ENCODE measurements around the gene PLEKHH1. TPM values are rescaled to one million over a fixed set of nuclear protein-coding genes. Genes with fewer than 3 reads are reported as not detected.

The PLEKHH1 gene
- total RNA-seq, 1 donor from 2014 or later = 3.7 TPM

DNA sequence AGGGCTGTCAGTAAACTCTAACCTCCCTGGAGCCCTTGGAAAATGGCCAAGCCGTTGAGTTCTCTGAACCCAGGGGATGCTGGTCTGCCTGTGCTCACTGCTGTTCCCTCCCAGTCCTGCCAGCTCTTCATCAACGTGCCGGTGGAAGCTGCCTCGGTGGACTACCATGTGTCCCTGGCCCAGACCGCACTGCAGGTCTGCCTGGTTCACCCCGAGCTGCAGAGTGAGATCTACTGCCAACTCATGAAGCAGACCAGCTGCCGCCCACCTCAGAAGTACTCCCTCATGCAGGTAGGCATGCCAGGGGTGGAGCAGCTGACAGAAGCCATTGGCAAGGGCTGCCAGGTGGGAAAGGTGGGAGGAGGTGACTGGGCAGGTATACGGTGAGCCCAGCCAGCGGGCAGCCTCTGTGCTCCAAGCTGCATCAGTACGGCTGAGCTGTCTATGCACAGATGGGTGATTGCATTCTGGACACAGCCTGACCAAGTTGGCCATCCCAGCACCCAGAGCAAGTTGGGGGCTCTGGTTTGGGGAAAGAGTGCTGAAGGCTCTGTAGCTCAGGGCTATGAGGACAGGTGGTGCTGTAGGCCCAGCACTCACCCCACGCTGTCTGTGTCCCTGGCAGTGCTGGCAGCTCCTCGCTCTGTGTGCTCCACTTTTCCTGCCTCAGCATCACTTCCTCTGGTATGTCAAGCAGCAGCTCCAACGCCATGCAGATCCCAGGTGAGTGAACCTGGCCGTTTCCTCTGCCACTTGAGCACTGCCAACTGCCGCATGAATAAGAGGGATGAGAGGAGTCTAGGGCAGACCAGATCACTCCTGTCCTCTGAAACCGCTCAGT, 45.0 kb downstream of the PLEKHH1 start:
- no peak overlapping the region for H3K27ac ChIP-seq (replicated peaks)
- no peak for DNase-seq
- H3K36me3 ChIP-seq = peaks cover 14% of the 10 kb centered on the region
- no peaks in the 10 kb centered on the region for H3K27me3 ChIP-seq (ENCODE audit: low read depth)
- H3K4me3 ChIP-seq = no peak overlapping the region
- H3K9me3 ChIP-seq (replicated peaks) = no peaks in the 10 kb centered on the region
- intact Hi-C loops (cut with micrococcal nuclease) = no loop called here
- TF ChIP-seq, protein P1, sequence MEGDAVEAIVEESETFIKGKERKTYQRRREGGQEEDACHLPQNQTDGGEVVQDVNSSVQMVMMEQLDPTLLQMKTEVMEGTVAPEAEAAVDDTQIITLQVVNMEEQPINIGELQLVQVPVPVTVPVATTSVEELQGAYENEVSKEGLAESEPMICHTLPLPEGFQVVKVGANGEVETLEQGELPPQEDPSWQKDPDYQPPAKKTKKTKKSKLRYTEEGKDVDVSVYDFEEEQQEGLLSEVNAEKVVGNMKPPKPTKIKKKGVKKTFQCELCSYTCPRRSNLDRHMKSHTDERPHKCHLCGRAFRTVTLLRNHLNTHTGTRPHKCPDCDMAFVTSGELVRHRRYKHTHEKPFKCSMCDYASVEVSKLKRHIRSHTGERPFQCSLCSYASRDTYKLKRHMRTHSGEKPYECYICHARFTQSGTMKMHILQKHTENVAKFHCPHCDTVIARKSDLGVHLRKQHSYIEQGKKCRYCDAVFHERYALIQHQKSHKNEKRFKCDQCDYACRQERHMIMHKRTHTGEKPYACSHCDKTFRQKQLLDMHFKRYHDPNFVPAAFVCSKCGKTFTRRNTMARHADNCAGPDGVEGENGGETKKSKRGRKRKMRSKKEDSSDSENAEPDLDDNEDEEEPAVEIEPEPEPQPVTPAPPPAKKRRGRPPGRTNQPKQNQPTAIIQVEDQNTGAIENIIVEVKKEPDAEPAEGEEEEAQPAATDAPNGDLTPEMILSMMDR (IDR thresholded peaks at IDR 0.05; ENCODE audit: borderline replicate concordance) = no peak
- no peaks in the 10 kb centered on the region for H3K4me1 ChIP-seq

DNA sequence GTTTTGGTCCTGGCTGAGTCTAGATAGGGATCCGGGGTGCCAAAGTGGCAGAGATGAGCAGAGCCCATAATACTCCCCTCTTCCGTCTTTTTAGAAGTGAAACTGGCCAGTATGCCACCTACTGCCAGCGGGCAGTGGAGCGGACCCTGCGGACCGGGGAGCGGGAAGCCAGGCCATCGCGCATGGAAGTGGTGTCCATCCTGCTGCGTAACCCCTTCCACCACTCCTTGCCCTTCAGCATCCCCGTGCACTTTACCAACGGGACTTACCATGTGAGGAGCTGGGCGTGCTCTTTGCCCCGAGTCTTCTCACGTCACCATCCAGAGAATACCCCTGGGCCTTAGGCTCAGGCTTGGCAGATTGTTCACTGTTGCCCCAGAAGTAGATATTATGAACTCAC, 46.0 kb downstream of the PLEKHH1 start:
- Histone ChIP-seq H3K36me3 (peaks cover 14% of the 10 kb centered on the region), H3K27me3 (ENCODE audit: low read depth) (no peaks in the 10 kb centered on the region), H3K4me3 (no peak overlapping the region), H3K4me1 (no peaks in the 10 kb centered on the region), H3K27ac (replicated peaks) (no peak overlapping the region), H3K9me3 (replicated peaks) (no peaks in the 10 kb centered on the region)
- DNase-seq = no peak
- TF ChIP-seq, protein P1 (IDR thresholded peaks at IDR 0.05; ENCODE audit: borderline replicate concordance) = no peak
- intact Hi-C loops (cut with micrococcal nuclease) = no loop called here

DNA sequence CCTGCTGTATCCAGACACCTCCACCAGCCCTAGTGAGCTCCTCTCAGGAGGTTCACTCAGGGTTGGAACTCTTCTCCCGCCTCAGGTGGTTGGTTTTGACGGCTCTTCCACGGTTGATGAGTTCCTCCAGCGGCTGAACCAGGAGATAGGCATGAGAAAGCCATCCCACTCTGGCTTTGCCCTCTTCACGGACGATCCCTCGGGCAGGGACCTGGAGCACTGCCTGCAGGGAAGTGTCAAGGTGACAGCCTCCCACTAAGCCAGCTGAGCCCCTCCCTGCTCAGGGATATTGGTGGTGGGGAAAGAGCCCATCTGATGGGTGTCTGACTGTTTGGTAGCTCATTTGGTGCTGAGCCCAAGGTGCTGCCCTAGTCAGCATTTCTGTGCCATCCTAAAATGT, 46.5 kb downstream of the PLEKHH1 start:
- Histone ChIP-seq H3K27me3 (ENCODE audit: low read depth) (no peaks in the 10 kb centered on the region), H3K36me3 (peaks cover 14% of the 10 kb centered on the region), H3K4me1 (no peaks in the 10 kb centered on the region), H3K9me3 (replicated peaks) (no peaks in the 10 kb centered on the region), H3K27ac (replicated peaks) (no peak overlapping the region), H3K4me3 (no peak overlapping the region)
- DNase-seq = no peak
- intact Hi-C loops (cut with micrococcal nuclease) = no loop called here
- TF ChIP-seq, protein P1 (IDR thresholded peaks at IDR 0.05; ENCODE audit: borderline replicate concordance) = no peak

DNA sequence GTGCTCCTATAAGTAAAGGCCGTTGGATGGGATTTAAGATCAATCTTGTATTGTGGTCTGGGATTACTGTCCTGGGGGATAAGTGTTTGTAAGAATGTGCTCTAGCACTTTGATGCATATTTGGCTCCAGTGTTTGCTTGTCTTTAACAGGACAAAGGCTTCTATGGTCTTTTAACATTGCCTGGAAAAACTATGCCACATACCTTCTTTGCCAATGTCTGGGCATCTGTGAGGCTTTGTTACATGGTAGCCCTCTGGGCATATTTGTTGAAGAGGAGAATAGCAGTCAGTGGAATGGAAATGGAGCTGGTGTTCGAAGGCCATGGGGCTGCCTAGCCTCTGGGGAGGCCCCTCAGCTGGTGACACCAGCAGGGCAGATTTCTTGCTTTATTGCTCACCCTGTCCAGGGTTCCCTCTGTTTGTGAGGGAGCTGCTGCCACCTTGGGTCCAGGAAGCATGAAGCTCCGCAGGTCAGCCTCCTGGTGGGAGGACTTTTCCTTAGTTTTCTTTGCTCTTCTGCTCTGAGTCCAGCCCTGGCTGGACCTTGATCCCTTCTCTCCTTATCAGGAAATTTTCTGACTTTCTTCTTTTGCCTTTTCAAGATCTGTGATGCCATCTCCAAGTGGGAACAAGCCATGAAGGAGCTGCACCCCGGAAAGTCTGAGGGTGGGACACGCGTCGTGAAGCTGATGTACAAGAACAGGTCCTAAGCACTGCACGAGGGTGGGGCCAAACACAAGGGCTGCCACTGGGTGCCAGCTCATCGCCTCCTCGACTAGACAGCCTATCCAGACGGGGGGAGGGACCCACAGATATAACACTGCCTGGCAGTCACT, 47.5 kb downstream of the PLEKHH1 start:
- peaks cover 14% of the 10 kb centered on the region for H3K36me3 ChIP-seq

DNA sequence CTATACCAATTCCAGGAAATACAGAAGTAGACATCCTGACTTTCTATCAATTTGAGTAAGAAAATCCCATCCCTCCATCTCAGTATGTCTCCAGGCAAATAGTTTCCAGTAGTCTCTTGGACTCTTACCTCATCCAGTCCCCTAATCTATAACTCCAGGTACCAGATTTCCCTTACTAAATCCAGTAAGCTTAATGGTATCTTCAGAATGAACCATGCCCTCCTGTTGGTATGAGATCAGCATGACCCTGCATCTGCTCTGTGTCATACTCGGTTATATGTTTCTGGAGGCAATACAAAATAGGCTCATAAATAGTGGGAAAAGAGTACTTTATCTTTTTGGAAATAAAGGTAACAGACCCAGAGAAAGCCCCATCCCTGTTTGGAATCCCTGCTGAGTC, 48.6 kb downstream of the PLEKHH1 start:
- intact Hi-C loops (cut with micrococcal nuclease) = no loop called here
- Histone ChIP-seq H3K36me3 (peaks cover 14% of the 10 kb centered on the region), H3K4me1 (no peaks in the 10 kb centered on the region), H3K27ac (replicated peaks) (no peak overlapping the region), H3K9me3 (replicated peaks) (no peaks in the 10 kb centered on the region), H3K4me3 (no peak overlapping the region), H3K27me3 (ENCODE audit: low read depth) (no peaks in the 10 kb centered on the region)
- DNase-seq = no peak
- TF ChIP-seq, protein P1 (IDR thresholded peaks at IDR 0.05; ENCODE audit: borderline replicate concordance) = no peak

More for the DNA sequence above, 47.5 kb downstream of the PLEKHH1 start:
- intact Hi-C loops (cut with micrococcal nuclease) = no loop called here
- DNase-seq = no peak
- TF ChIP-seq, protein P1 (IDR thresholded peaks at IDR 0.05; ENCODE audit: borderline replicate concordance) = no peak
- no peaks in the 10 kb centered on the region for H3K4me1 ChIP-seq
- H3K27me3 ChIP-seq (ENCODE audit: low read depth) = no peaks in the 10 kb centered on the region
- no peak overlapping the region for H3K27ac ChIP-seq (replicated peaks)
- H3K9me3 ChIP-seq (replicated peaks) = no peaks in the 10 kb centered on the region
- H3K4me3 ChIP-seq = no peak overlapping the region

All from left ventricle myocardium inferior (tissue), 1 donor.